ENCODE data around the gene TTI1.

The TTI1 gene

GRCh38 chr20:38033330-38034107, at the start of gene TTI1, which contains the start of gene RPRD1B:
Gene TTI1 (minus strand): TSS chr20:38033456. CDS start chr20:38013816, 19,640 bp downstream.
Gene RPRD1B (plus strand): TSS chr20:38033746. CDS start chr20:38033948, 202 bp downstream.
- DNase-seq: peak; percentile 70

- DNase-seq: no peak
Observed at GRCh38 chr20:38082894-38083293, 49.6 kb upstream of the TTI1 start.

GRCh38 chr20:38081575-38081974, 48.3 kb upstream of the TTI1 start:
- DNase-seq: no peak

- no peak for DNase-seq
Observed at GRCh38 chr20:38079353-38079752, 46.1 kb upstream of the TTI1 start.

- DNase-seq: no peak
Observed at GRCh38 chr20:38078084-38078483, 44.8 kb upstream of the TTI1 start.

GRCh38 chr20:38076548-38076947, 43.3 kb upstream of the TTI1 start:
- no peak for DNase-seq

- no peak for DNase-seq
Observed at GRCh38 chr20:38075161-38075998, 42.1 kb upstream of the TTI1 start.

GRCh38 chr20:38073307-38074071, 40.2 kb upstream of the TTI1 start:
- DNase-seq: peak; percentile 65

GRCh38 chr20:38072898-38073297, 39.6 kb upstream of the TTI1 start:
- DNase-seq: no peak

GRCh38 chr20:38067717-38068365, 34.6 kb upstream of the TTI1 start:
- DNase-seq: no peak

- DNase-seq: no peak
Observed at GRCh38 chr20:38066969-38067716, 33.9 kb upstream of the TTI1 start.

GRCh38 chr20:38065764-38066375, 32.6 kb upstream of the TTI1 start:
- no peak for DNase-seq

GRCh38 chr20:38063911-38064530, 30.8 kb upstream of the TTI1 start:
- DNase-seq: no peak

GRCh38 chr20:38062890-38063289, 29.6 kb upstream of the TTI1 start:
- no peak for DNase-seq

GRCh38 chr20:38061109-38061508, 27.9 kb upstream of the TTI1 start:
- no peak for DNase-seq

GRCh38 chr20:38060536-38060935, 27.3 kb upstream of the TTI1 start:
- no peak for DNase-seq

GRCh38 chr20:38059832-38060231, 26.6 kb upstream of the TTI1 start:
- no peak for DNase-seq

GRCh38 chr20:38057351-38057972, 24.2 kb upstream of the TTI1 start:
- peak; percentile 73 for DNase-seq

GRCh38 chr20:38055848-38056247, 22.6 kb upstream of the TTI1 start:
- no peak for DNase-seq

- DNase-seq: no peak
Observed at GRCh38 chr20:38055294-38055693, 22.0 kb upstream of the TTI1 start.
